ENCODE results near the gene DCLK3. TPM values are rescaled to one million over a fixed set of nuclear protein-coding genes. Genes with fewer than 3 reads are reported as not detected.

The DCLK3 gene
- total RNA-seq, 1 experiment from 2014 or later: not detected

DNA sequence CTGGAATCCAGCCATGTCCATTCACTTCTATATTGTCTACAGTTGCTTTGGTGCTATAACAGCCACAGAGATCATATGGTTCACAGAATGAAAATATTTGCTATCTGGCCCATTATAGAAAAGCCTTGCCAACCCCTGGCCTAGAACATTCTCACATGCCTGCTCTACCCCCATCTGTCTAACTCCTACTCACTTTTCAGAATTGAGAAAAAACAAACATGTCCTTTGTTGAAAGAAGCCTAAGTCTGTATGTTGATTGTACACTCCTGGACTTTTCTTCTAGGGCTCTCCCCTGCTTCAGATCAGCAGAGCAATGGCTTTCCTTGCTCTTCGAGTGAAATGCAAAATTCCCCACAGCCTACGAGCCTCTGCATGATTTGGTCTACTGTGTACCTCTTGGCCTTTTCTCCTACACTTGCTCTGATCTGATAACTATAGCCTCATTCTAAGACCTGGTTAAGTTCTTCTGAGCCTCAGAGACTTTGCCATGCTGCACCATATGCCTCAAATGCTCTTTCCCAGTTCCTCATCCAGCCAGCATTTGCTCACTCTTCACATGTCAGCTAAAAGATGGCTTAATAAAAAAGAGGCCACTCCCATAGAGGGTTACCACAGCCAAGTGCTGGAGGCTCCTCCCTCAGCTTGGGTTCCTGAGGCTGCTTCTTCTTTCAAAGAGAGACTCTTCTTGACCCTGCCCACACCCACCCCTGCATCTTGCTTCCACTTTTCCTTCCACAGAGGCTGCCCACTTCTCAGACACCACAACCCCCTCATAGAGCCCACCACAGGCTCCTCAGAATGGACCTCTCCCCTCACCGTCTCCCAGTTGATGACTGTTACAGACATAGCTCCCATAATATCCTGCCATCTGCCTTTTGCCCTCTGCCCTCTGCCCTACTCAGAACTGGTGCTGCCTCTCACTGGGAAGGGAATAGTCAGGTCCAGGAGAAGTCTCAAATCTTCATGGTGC, 22.9 kb upstream of the DCLK3 start:
- ChIA-PET CTCF (no interaction called here), POLR2A (no interaction called here)
- Histone ChIP-seq H3K4me1 (ENCODE audit: control insufficient read depth, insufficient read depth, low read length) (no peaks in the 10 kb centered on the region), H3K9me3 (ENCODE audit: control insufficient read depth, insufficient read depth, low read depth, low read length) (no peaks in the 10 kb centered on the region), H3K27ac (ENCODE audit: low read length) (no peak overlapping the region), H3K36me3 (ENCODE audit: control insufficient read depth, insufficient read depth, low read length) (no peaks in the 10 kb centered on the region), H3K27me3 (ENCODE audit: control insufficient read depth, insufficient read depth, low read length) (no peaks in the 10 kb centered on the region), H3K4me3 (ENCODE audit: low read depth in 2 of 2, low read length in 2 of 2) (no peak overlapping the region)
- TF ChIP-seq TCF7L2 (IDR thresholded peaks at IDR 0.05; ENCODE audit: low read depth, low read length) (no peak), SIN3A (IDR thresholded peaks at IDR 0.05; ENCODE audit: borderline replicate concordance, insufficient read depth, low read depth, low read length) (no peak), POLR2AphosphoS5 (IDR thresholded peaks at IDR 0.05; ENCODE audit: low read depth, low read length) (no peak), REST (IDR thresholded peaks at IDR 0.05; ENCODE audit: insufficient read depth in 1 of 2, low read depth in 2 of 2, low read length in 1 of 2) (no peak)
- TF ChIP-seq, protein P1, sequence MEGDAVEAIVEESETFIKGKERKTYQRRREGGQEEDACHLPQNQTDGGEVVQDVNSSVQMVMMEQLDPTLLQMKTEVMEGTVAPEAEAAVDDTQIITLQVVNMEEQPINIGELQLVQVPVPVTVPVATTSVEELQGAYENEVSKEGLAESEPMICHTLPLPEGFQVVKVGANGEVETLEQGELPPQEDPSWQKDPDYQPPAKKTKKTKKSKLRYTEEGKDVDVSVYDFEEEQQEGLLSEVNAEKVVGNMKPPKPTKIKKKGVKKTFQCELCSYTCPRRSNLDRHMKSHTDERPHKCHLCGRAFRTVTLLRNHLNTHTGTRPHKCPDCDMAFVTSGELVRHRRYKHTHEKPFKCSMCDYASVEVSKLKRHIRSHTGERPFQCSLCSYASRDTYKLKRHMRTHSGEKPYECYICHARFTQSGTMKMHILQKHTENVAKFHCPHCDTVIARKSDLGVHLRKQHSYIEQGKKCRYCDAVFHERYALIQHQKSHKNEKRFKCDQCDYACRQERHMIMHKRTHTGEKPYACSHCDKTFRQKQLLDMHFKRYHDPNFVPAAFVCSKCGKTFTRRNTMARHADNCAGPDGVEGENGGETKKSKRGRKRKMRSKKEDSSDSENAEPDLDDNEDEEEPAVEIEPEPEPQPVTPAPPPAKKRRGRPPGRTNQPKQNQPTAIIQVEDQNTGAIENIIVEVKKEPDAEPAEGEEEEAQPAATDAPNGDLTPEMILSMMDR (IDR thresholded peaks at IDR 0.05): no peak
- in situ Hi-C loops (cut with HindIII; ENCODE audit: low pct_unique_long_range_greater_than_20kb, low sequenced_read_pairs) (no loop called here), intact Hi-C loops (cut with micrococcal nuclease; ENCODE audit: unreplicated experiment) (no loop called here)
- no peak for ATAC-seq
- DNase-seq (ENCODE audit: low read depth, low spot score): no peak
- no TSS peak for BruUV-seq (replicated peaks)

GRCh38 chr3:36784138-36784635, 19.8 kb upstream of the DCLK3 start:
- intact Hi-C loops (cut with micrococcal nuclease; ENCODE audit: unreplicated experiment): no loop called here
- BruUV-seq (replicated peaks): no TSS peak
- no peaks in the 10 kb centered on the region for H3K36me3 ChIP-seq (ENCODE audit: control insufficient read depth, insufficient read depth, low read length)
- ChIA-PET CTCF (no interaction called here), POLR2A (no interaction called here)
- H3K4me3 ChIP-seq (ENCODE audit: low read depth in 2 of 2, low read length in 2 of 2): no peak overlapping the region
- DNase-seq (ENCODE audit: low read depth, low spot score): no peak
- H3K4me1 ChIP-seq (ENCODE audit: control insufficient read depth, insufficient read depth, low read length): no peaks in the 10 kb centered on the region
- H3K27me3 ChIP-seq (ENCODE audit: control insufficient read depth, insufficient read depth, low read length): no peaks in the 10 kb centered on the region; the same call in 1 of the 2 replicates
- in situ Hi-C loops (cut with HindIII; ENCODE audit: low pct_unique_long_range_greater_than_20kb, low sequenced_read_pairs): no loop called here
- H3K9me3 ChIP-seq (ENCODE audit: control insufficient read depth, insufficient read depth, low read depth, low read length): no peaks in the 10 kb centered on the region
- ATAC-seq: no peak
- no peak overlapping the region for H3K27ac ChIP-seq (ENCODE audit: low read length)
- no peak for TF ChIP-seq REST (IDR thresholded peaks at IDR 0.05; ENCODE audit: insufficient read depth in 1 of 2, low read depth in 2 of 2, low read length in 1 of 2)
- TF ChIP-seq, protein P1 (IDR thresholded peaks at IDR 0.05): no peak
